ENCODE measurements around the gene ATRAID.

ATRAID gene

DNA sequence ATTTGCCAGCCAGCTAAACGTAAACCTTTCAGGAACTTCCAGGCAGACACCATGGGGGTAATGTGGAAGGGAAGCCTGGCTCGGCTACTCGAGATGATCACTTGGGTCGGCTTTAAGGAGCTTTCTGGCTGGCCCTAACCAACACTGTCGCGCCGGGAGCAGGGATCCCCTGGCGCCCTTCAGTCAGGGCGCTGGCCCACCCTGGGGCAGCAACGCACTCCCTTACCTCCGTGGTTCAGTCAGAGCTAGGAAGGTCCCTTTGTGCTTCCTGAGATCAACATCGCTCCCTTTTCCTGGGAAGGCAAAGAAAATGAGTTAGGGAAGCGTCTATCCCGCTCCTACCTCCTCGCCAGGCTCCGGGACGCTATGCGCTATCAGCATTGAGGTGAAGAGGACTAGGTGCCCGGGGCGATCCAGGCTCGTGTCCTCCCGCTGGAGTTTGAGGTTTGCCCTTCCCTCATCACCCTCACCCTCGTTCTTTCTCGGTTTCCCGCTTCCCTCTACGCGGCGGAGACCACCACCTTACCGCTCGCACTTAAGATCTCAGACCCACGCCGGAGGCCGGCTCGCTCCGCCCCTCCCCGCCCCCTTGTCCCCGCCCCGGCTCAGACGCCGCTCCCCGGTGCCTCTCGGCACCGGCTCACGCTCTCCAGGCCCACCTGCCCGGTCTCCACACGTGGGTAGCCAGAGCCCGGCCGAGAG lies 449 bp upstream of the ATRAID start:
- no peak for TF ChIP-seq CTCF (conservative IDR thresholded peaks at IDR 0.05; ENCODE audit: low read depth, low read length)
- Histone ChIP-seq H3K9ac (peak overlapping the region; percentile 96; the same call in 1 of the 2 replicates), H3K4me1 (ENCODE audit: low read depth, poor library complexity, severe bottlenecking) (peaks cover 21% of the 10 kb centered on the region), H4K20me1 (ENCODE audit: insufficient read depth) (no peaks in the 10 kb centered on the region), H2AFZ (ENCODE audit: low read depth) (peak overlapping the region; percentile 50; the same call in 1 of the 2 replicates), H3K27ac (no peak overlapping the region; the same call in 1 of the 2 replicates), H3K36me3 (ENCODE audit: insufficient read depth) (no peaks in the 10 kb centered on the region), H3K27me3 (ENCODE audit: insufficient read depth, low read depth) (no peaks in the 10 kb centered on the region), H3K79me2 (ENCODE audit: insufficient read depth, low read depth) (no peaks in the 10 kb centered on the region), H3K4me3 (IDR thresholded peaks at IDR 0.05; ENCODE audit: insufficient read depth, low read depth, low read length) (peak overlapping the region; percentile 7), H3K4me2 (peak overlapping the region; percentile 82)

GRCh38 chr2:27212626-27213471 lies 1.0 kb downstream of the ATRAID start:
- Histone ChIP-seq H4K20me1 (ENCODE audit: insufficient read depth) (no peaks in the 10 kb centered on the region), H3K27me3 (ENCODE audit: insufficient read depth, low read depth) (no peaks in the 10 kb centered on the region), H3K9ac (peak overlapping the region; percentile 96), H3K4me2 (peak overlapping the region; percentile 82), H3K79me2 (ENCODE audit: insufficient read depth, low read depth) (peaks cover 5% of the 10 kb centered on the region; the same call in 1 of the 2 replicates), H3K4me3 (IDR thresholded peaks at IDR 0.05; ENCODE audit: insufficient read depth, low read depth, low read length) (peak overlapping the region; percentile 40), H3K27ac (peak overlapping the region; percentile 92), H2AFZ (ENCODE audit: low read depth) (peak overlapping the region; percentile 66), H3K36me3 (ENCODE audit: insufficient read depth) (no peaks in the 10 kb centered on the region), H3K4me1 (ENCODE audit: low read depth, poor library complexity, severe bottlenecking) (peaks cover 27% of the 10 kb centered on the region)
- TF ChIP-seq CTCF (conservative IDR thresholded peaks at IDR 0.05; ENCODE audit: low read depth, low read length), result no peak

DNA sequence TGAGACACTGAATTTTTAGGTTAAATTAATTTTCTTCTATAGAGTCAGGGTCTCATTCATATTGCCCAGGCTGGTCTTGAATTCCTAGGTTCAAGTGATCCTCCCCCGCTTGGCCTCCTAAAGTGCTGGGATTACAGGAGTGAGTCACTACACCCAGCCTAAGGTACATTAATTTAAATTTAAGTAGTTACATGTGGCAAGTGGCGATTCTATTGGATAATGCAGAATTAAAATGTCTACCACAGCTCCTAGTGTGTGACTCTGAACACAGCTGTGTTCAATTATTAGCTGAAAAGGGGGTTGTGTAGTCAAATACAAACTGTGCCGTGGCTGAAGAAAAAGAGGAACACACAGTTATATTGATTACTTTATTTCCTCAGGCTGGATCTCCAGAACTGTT lies 3.1 kb downstream of the ATRAID start:
- Histone ChIP-seq H3K4me1 (ENCODE audit: low read depth, poor library complexity, severe bottlenecking) (peaks cover 42% of the 10 kb centered on the region), H3K4me3 (IDR thresholded peaks at IDR 0.05; ENCODE audit: insufficient read depth, low read depth, low read length) (no peak overlapping the region), H3K4me2 (no peak overlapping the region), H3K27me3 (ENCODE audit: insufficient read depth, low read depth) (no peaks in the 10 kb centered on the region), H3K27ac (no peak overlapping the region), H4K20me1 (ENCODE audit: insufficient read depth) (no peaks in the 10 kb centered on the region), H3K9ac (no peak overlapping the region), H3K36me3 (ENCODE audit: insufficient read depth) (peaks cover under 1% of the 10 kb centered on the region; the same call in 1 of the 2 replicates), H2AFZ (ENCODE audit: low read depth) (no peak overlapping the region), H3K79me2 (ENCODE audit: insufficient read depth, low read depth) (peaks cover 25% of the 10 kb centered on the region)
- TF ChIP-seq CTCF (conservative IDR thresholded peaks at IDR 0.05; ENCODE audit: low read depth, low read length), result no peak

- peak overlapping the region; percentile 47 for H2AFZ ChIP-seq (ENCODE audit: low read depth)
- H3K4me1 ChIP-seq (ENCODE audit: low read depth, poor library complexity, severe bottlenecking), result peaks cover 37% of the 10 kb centered on the region
- H3K79me2 ChIP-seq (ENCODE audit: insufficient read depth, low read depth), result peaks cover 29% of the 10 kb centered on the region
- H3K27ac ChIP-seq, result peak overlapping the region; percentile 80; the same call in 1 of the 2 replicates
- no peak for TF ChIP-seq CTCF (conservative IDR thresholded peaks at IDR 0.05; ENCODE audit: low read depth, low read length)
- H3K36me3 ChIP-seq (ENCODE audit: insufficient read depth), result peaks cover 6% of the 10 kb centered on the region; the same call in 1 of the 2 replicates
- peak overlapping the region; percentile 96; the same call in 1 of the 2 replicates for H3K9ac ChIP-seq
- peak overlapping the region; percentile 85 for H3K4me2 ChIP-seq
- no peaks in the 10 kb centered on the region for H3K27me3 ChIP-seq (ENCODE audit: insufficient read depth, low read depth)
- no peaks in the 10 kb centered on the region for H4K20me1 ChIP-seq (ENCODE audit: insufficient read depth)
- H3K4me3 ChIP-seq (IDR thresholded peaks at IDR 0.05; ENCODE audit: insufficient read depth, low read depth, low read length), result peak overlapping the region; percentile 6
These were observed 4.7 kb downstream of the ATRAID start for GRCh38 chr2:27216416-27217137.

All from KMS-11 (cell line).